Measurements from ENCODE around the gene ROBO4.

Gene ROBO4

DNA sequence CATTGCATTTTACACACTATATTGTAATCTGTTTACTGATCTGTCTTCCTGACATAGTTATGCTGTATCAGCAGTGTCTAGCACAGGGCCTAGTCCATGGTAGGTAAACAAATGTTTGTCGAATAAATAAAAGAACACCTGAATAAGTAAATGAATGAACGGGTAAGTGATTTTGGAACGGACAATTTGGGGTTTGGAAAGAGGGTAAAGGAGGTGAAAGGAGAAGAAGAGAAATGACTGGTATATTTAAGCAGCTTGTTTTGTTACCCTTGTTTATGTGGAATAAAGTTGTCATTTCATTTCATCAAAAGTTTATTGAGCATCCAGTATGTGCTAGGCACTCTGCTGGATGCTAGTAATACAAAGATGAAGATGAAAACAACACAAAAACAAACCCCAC, 21.3 kb upstream of the ROBO4 start, which contains the start of gene HEPN1:
HEPN1 (plus strand) TSS at position 301 of the 400 bp plus-strand sequence.
- DNase-seq (ENCODE audit: low read depth in 2 of 2): no peak

DNA sequence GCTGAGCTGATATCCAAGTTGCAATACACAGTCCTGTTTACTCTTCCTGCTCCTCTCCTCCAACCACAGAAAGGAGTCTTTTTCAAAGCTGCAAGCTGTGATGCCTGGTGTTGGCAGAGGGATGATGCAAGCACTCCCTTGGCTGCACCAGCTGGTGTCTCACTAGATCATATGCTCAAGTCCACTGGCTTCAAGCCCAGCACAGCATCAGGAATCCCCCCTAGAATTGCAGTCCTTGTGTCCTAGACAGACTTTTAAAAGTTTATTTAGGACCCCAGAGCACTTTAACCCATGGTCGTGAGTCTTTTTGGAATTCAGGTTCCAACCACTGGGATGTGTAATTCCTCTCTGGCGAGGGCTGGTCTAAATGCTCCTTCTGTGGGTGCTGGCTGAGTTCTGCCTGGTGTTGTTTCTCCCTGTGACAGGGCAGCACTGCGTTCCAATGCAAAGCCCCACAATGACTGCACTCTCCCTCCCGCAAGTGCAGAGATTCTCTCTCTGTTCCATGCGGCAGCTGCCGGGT, 19.5 kb upstream of the ROBO4 start:
- DNase-seq (ENCODE audit: low read depth in 2 of 2): no peak

- no peak for DNase-seq (ENCODE audit: low read depth in 2 of 2)
Measured at GRCh38 chr11:124916370-124916710, 18.7 kb upstream of the ROBO4 start.

DNA sequence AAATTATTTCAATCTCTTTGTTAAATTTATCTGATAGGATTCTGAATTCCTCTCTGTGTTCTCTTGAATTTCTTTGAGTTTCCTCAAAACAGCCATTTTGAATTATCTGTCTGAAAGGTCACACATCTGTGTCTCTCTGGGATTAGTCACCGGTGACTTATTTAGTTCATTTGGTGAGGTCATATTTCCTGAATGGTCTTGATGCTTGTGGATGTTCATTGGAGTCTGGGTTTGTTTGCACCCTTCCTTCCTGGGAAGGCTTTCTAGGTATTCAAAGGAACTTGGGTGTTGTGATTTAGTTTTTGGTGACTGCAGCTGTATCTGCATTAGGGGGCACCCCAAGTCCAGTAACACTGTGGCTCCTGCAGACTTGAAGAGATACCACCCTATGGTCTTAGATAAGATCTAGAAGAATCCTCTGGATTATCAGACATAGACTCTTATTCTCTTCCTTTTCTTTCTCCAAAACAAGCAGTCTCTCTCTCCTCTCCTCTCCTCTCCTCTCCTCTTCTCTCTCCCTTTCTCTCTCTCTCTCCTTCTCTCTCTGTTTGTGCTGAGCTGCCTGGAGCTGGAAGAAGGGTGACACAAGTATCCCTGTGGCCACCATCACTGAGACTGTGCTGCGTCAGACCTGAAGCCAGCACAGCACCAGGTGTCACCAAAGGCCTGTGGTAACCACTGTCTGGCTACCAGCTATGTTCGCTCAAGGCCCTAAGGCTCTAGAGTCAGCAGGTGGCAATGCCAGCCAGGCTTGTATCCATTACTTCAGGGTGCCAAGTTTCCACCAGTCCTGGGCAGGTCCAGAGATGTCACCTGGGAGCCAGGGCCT, 18.1 kb upstream of the ROBO4 start:
- no peak for DNase-seq (ENCODE audit: low read depth in 2 of 2)

DNA sequence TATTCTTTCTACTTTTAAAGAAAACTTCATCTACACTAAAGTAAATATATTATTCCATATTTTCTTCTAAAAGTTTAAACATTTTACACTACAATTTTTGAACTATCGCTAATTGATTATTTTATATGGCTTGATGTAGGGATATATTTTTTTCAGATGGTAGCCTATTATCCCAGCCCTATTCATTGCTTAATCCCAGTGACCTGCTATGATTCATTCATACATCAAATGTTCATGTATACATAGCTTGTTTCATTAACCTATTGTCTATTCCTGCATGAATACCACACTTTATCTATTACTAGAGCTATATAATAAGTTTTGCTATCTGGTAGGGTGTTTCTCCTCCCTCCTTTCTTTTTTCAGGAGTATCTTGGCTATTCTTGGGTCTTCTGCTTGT, 5.0 kb upstream of the ROBO4 start:
- DNase-seq (ENCODE audit: low read depth in 2 of 2): no peak

DNA sequence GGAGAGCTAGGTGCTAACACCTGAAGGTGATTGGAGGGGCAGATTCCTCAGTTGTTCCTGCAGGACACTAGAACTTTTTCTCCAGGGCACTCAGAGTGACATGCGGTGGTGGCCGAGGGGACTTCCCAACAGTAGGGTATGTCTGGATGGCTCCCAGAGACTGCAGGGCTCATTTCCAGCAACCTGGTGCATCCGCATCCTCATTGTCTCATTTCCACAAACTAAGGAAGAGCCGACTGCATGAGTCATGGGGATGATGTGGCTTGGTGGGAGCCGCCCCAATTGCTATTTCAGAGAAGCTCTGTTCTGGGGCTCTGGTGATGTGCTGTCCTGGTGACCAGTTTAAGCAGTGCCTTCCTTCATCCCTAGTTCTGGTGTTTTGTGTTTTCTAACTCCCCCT, 2.8 kb upstream of the ROBO4 start:
- no peak for DNase-seq (ENCODE audit: low read depth in 2 of 2)

DNA sequence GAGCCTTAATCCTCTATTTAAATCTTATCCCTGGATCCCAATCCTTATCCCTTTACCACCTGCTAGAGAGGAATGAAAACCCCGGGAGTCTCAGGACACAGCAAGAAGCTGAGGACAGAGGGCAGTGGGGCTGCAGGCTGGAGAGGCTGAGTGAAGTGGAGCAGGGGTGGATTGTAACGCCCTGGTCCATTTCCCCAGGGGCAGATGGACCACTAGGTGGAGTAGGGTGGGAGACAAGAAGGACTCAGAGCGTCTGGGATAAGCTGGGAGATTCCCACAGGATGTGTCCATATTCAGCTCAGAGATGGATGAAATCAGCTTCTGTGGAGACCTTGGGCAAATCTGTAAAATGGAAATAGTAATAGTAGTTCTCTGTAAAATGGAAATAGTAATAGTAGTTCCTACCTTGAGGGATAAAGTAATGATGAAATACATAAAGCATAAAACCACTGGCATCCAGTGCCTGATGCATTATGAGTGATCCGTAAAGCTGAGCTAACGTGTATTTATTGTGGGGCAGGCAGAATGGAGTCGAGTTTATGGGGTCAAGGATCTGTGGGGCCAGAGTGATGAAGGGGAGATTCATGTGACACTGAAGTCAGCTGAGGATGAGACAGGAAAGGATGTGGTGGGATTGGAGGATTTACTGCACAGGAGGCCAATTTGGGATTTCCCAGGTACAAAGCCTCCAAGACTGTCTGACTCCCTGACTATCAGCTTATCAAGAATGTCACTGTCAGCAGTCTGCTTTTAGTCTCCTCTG, 1.9 kb upstream of the ROBO4 start:
- no peak for DNase-seq (ENCODE audit: low read depth in 2 of 2)

DNA sequence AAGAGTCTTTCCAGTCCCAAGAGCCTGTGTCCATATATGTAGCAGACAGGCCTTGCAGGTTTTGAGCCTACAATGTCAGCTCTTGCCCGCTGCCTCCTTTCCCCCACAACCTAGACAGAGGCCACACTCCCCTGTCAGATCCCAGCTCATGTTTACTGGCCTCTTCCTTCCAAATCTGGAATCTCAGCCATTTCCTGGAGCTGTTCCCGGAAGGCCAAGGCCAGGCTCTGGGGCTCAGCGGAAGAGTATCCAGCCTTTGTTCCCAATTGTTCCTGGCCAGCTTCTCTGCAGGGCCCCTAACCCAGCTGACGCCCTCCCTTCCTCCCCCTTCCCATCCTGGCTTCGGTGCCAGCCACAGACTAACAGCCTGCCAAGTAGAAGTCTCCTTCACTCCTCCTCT, 1.0 kb upstream of the ROBO4 start:
- DNase-seq (ENCODE audit: low read depth in 2 of 2): no peak

- DNase-seq (ENCODE audit: low read depth in 2 of 2): no peak
Measured at GRCh38 chr11:124898263-124898680, 607 bp upstream of the ROBO4 start.

- DNase-seq (ENCODE audit: low read depth in 2 of 2): no peak
Measured at GRCh38 chr11:124896821-124897391, 759 bp downstream of the ROBO4 start.

- no peak for DNase-seq (ENCODE audit: low read depth in 2 of 2)
Measured at GRCh38 chr11:124896071-124896750, 1.5 kb downstream of the ROBO4 start.

DNA sequence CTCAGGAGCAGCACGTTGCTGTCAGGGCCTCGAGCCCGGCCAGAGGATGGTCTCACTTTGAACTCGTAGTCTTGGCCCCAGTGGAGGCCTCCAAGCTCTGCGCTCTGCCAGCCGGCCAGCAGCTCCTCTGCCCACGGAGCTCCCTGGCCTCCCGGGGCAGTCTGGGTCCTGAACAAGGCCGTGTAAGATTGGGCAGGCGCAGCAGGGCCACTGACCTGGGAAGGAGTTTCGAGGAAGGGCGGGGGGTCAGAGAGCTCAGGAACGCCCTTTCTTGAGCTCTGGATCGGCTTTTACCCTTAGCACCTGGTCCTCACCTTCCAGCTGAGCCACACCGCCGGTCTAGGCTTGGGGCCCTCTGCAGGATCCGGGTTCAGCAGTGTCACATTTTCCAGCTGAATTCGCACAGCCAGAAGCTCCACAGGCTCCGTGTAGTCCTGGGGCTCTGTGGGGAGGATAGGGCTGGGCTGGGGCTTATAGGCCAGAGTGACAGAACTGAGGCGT, 2.1 kb downstream of the ROBO4 start:
- DNase-seq (ENCODE audit: low read depth in 2 of 2): no peak

DNA sequence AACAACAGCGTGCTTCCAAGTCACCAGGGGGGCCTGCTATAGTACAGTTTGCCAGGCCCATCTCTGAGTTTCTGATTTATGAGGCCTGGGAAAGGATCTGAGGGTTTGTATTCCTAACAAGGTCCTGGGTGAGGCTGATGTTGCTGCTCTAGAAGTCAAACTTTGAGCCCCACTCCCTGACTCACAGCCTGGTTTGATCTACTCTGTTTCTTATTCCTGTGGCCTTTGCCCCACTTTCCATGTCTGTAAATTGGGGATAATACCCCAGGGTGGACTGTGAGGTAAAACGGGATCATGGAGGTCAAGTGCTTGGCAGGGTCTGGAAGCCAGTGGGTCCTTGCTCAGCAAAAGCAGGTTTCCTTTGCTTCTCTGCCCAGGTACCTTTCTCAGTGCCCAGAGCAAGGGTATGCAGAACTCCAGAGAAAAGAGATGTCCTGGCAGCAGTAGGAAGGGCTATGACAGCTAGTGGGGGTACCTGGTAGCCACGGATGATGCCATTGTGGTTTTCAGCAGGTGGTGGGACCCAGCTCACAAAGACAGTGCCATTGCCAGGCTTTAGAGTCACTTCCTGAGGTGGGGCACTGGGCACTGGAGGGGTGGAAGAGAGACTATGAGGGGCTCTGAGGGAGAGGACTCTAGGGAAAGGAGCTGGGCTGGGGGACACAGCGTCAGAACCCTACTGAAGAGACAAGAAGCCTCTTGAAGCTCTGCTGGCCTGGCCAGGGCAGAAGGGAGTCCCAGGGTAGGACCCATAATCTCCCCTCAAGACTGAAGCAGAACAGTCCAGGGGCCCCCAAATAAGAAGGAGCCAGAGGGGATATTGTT, 2.8 kb downstream of the ROBO4 start:
- no peak for DNase-seq (ENCODE audit: low read depth in 2 of 2)

- DNase-seq (ENCODE audit: low read depth in 2 of 2): no peak
Measured at GRCh38 chr11:124893781-124894401, 3.8 kb downstream of the ROBO4 start.

- no peak for DNase-seq (ENCODE audit: low read depth in 2 of 2)
Measured at GRCh38 chr11:124892750-124893454, 4.8 kb downstream of the ROBO4 start.

DNA sequence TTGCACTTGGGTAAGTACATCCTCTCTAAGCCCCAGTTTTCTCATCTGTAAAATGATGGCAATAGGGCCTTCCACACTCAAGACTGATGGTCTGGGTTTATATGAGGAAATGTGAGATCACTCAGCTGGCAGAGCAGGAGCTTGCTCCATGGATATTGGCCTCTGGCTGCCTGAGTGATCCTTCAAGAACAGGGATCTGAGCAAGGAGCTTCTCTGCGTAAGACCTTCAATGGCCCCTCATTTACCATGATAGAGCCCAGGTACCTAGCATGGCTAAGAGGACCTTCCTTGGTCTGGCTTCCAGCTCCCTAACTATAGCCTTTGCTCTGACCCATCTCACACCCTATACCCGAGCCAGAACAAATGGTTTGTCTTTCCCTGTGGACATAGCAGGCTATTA, 5.5 kb downstream of the ROBO4 start:
- no peak for DNase-seq (ENCODE audit: low read depth in 2 of 2)

GRCh38 chr11:124891373-124891861, 6.2 kb downstream of the ROBO4 start:
- no peak for DNase-seq (ENCODE audit: low read depth in 2 of 2)

- no peak for DNase-seq (ENCODE audit: low read depth in 2 of 2)
Measured at GRCh38 chr11:124890683-124891372, 6.8 kb downstream of the ROBO4 start.

- DNase-seq (ENCODE audit: low read depth in 2 of 2): no peak
Measured at GRCh38 chr11:124890151-124890550, 7.5 kb downstream of the ROBO4 start.
